Uterus (tissue), 4 donors: ENCODE data around the gene DNAH8. TPM values are rescaled to one million over a fixed set of nuclear protein-coding genes. Genes with fewer than 3 reads are reported as not detected.

Experiments
- DNase-seq, 2 donors: peaks; one replicate each; pipeline ENCODE4 v3.0.0-alpha.2; 2019 to 2020
- H3K27ac ChIP-seq, 2 donors: fragments of 200-600 bp; sonication (generic); 1 replicate in 1 of 2; 2 replicates in 1 of 2; pipeline ENCODE4 v1.5.1; 2016 to 2018
- H3K27me3 ChIP-seq, 2 donors: fragments of 200-600 bp; sonication (generic); one replicate each; pipeline ENCODE4 v1.5.1; 2018 to 2019; ENCODE audit warnings: control low read depth in 1 of 2
- H3K36me3 ChIP-seq, 2 donors: fragments of 200-600 bp; sonication (generic); one replicate each; pipeline ENCODE4 v1.5.1; 2019; ENCODE audit warnings: control low read depth in 1 of 2
- H3K4me1 ChIP-seq, 2 donors: fragments of 200-600 bp; sonication (generic); one replicate each; pipeline ENCODE4 v1.5.1; 2018 to 2019; ENCODE audit warnings: control low read depth in 1 of 2
- H3K4me3 ChIP-seq, 2 donors: fragments of 200-600 bp; sonication (generic); 1 replicate in 1 of 2; 2 replicates in 1 of 2; pipeline ENCODE4 v1.5.1; 2018 to 2019; ENCODE audit warnings: mild to moderate bottlenecking in 1 of 2
- H3K9me3 ChIP-seq, 2 donors: fragments of 200-600 bp; sonication (generic); one replicate each; pipeline ENCODE4 v1.5.1; 2019; ENCODE audit warnings: control low read depth in 1 of 2
- CTCF ChIP-seq, 4 experiments: fragments of 200-600 bp in 2 of 4; fragments of 450-650 bp in 2 of 4; sonication (generic) in 2 of 4; IDR thresholded peaks; one replicate each; pipeline ENCODE4 v1.5.1; 2016 to 2019; ENCODE audit warnings: antibody characterized with exemption in 4 of 4, mild to moderate bottlenecking in 2 of 4, moderate library complexity in 1 of 4
- POLR2A ChIP-seq, 2 donors: fragments of 450-650 bp; IDR thresholded peaks; one replicate each; pipeline ENCODE4 v1.6.1; 2016; ENCODE audit warnings: antibody characterized with exemption in 2 of 2, mild to moderate bottlenecking in 1 of 2, moderate library complexity in 1 of 2
- intact Hi-C: fragments of 100-400 bp; cut with DNase I; formaldehyde crosslinking; loops from one replicate; pipeline ENCODE4 v1.15.1; 2023; ENCODE audit warnings: low total_unique reads
- total RNA-seq, 4 donors: library from RNA; depleted of rRNA in 3 of 4; stranded (reverse); fragments of >200 nt in 3 of 4; gene quantifications; one replicate each; pipeline versions ENCODE4 v1.1.0 to v1.2.4, GENCODE V29; 2014 to 2023
- donor health status: DM: yes; HTN: yes; CAD: no.

The DNAH8 gene
- total RNA-seq, 4 donors from 2014 or later = 0.03 to 0.69 TPM; not detected in 2

DNA sequence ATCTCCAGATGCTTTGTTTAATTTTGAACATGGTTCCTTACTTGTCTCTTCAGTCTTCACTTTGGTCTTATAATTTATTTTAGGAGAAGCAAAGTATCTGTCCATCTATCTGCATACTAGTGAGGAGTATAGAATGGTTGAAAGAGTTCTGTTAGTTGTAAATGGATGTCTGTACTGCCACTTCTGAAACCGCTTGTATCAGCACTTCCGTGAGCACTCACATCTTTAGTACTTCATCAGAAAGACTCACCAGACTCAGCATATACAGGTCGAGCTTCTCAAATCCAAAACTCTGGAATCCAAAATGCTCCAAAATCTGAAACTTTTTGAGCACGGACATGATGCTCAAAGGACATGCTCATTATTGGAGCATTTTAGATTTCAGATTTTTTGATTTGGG, 191.5 kb downstream of the DNAH8 start:
- Histone ChIP-seq H3K27me3 (no peaks in the 10 kb centered on the region), H3K27ac (no peak overlapping the region), H3K4me1 (no peaks in the 10 kb centered on the region), H3K4me3 (no peak overlapping the region), H3K9me3 (no peaks in the 10 kb centered on the region), H3K36me3 (no peaks in the 10 kb centered on the region)
- intact Hi-C loops = no loop called here
- DNase-seq = no peak
- TF ChIP-seq CTCF (IDR thresholded peaks at IDR 0.05) (no peak), POLR2A (IDR thresholded peaks at IDR 0.05) (no peak)

DNA sequence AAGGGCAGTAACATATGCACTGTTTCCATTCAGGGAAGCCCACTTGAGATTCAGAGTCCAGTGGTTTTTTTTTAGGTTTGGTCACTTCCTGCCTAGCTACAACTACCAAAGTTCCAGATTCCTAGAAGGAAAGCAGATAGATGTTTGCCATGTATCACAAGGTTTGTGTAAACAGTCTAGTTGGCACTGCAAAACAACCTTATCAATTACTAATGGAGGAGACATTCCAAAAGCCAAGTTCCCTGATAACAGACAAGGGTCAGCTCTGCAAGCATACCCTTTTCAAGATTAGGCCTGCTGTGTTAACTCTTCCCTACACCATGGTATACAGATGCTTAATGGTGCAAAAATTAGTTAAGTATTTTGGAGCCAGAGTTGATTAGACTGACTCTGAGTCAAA, 192.2 kb downstream of the DNAH8 start:
- no peaks in the 10 kb centered on the region for H3K4me1 ChIP-seq
- H3K27ac ChIP-seq = no peak overlapping the region
- no peak overlapping the region for H3K4me3 ChIP-seq
- no peak for DNase-seq
- TF ChIP-seq CTCF (IDR thresholded peaks at IDR 0.05) (no peak), POLR2A (IDR thresholded peaks at IDR 0.05) (no peak)
- no peaks in the 10 kb centered on the region for H3K9me3 ChIP-seq
- intact Hi-C loops = no loop called here
- H3K36me3 ChIP-seq = no peaks in the 10 kb centered on the region
- no peaks in the 10 kb centered on the region for H3K27me3 ChIP-seq

GRCh38 chr6:38909015-38909730, 194.1 kb downstream of the DNAH8 start:
- intact Hi-C loops = no loop called here
- Histone ChIP-seq H3K27me3 (no peaks in the 10 kb centered on the region), H3K9me3 (no peaks in the 10 kb centered on the region), H3K4me1 (no peaks in the 10 kb centered on the region), H3K27ac (no peak overlapping the region), H3K4me3 (no peak overlapping the region), H3K36me3 (no peaks in the 10 kb centered on the region)
- DNase-seq = no peak
- TF ChIP-seq POLR2A (IDR thresholded peaks at IDR 0.05) (no peak), CTCF (IDR thresholded peaks at IDR 0.05) (no peak)

GRCh38 chr6:38910207-38910606, 195.1 kb downstream of the DNAH8 start:
- TF ChIP-seq POLR2A (IDR thresholded peaks at IDR 0.05) (no peak), CTCF (IDR thresholded peaks at IDR 0.05) (no peak)
- Histone ChIP-seq H3K4me3 (no peak overlapping the region), H3K4me1 (no peaks in the 10 kb centered on the region), H3K36me3 (no peaks in the 10 kb centered on the region), H3K9me3 (no peaks in the 10 kb centered on the region), H3K27me3 (no peaks in the 10 kb centered on the region), H3K27ac (no peak overlapping the region)
- no peak for DNase-seq
- intact Hi-C loops = no loop called here

DNA sequence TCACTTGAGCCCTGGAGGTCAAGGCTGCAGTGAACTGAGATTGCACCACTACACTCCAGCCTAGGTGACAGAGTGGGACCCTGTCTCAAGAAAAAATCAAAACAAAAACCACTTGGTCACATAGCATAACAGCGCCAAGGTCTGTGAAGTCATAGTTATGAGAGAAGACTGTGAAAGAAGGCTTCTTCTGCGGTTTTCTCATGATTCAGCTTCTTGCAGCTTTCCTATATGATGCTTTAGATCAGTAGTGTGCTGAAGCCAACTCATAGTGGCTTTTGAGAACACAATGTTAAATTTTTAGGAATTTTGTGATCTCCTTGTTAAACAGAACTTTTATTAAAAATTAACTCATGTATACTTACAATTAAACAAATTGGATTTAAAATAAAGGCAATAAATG, 197.3 kb downstream of the DNAH8 start:
- no peaks in the 10 kb centered on the region for H3K4me1 ChIP-seq
- H3K27ac ChIP-seq = no peak overlapping the region
- H3K36me3 ChIP-seq = no peaks in the 10 kb centered on the region
- intact Hi-C loops = no loop called here
- H3K27me3 ChIP-seq = no peaks in the 10 kb centered on the region
- no peak overlapping the region for H3K4me3 ChIP-seq
- DNase-seq = no peak
- TF ChIP-seq POLR2A (IDR thresholded peaks at IDR 0.05) (no peak), CTCF (IDR thresholded peaks at IDR 0.05) (no peak)
- no peaks in the 10 kb centered on the region for H3K9me3 ChIP-seq
